Thoracic aorta (tissue), 2 donors: ENCODE measurements around the gene OR2A5. TPM values are rescaled to one million over a fixed set of nuclear protein-coding genes. Genes with fewer than 3 reads are reported as not detected.

Source experiments
- ATAC-seq: fragments of 150-250 bp; one replicate; pipeline ENCODE4 v1.8.0; 2017; ENCODE audit warnings: low read depth; ENCODE audit not compliant: insufficient number of reproducible peaks, low FRiP score
- DNase-seq: peaks from one replicate; pipeline ENCODE4 v3.0.0-alpha.2; 2020; ENCODE audit warnings: low spot score
- H3K27ac ChIP-seq, 2 donors: fragments of 200-600 bp; sonication (generic); 1 replicate in 1 of 2; 2 replicates in 1 of 2; pipeline ENCODE4 v1.5.1; 2016; ENCODE audit warnings: mild to moderate bottlenecking in 2 of 2, moderate library complexity in 2 of 2
- H3K27me3 ChIP-seq: fragments of 200-600 bp; sonication (generic); replicated peaks from 2 replicates; pipeline ENCODE4 v1.6.0; 2016; ENCODE audit warnings: mild to moderate bottlenecking; ENCODE audit not compliant: insufficient read depth
- H3K36me3 ChIP-seq: fragments of 200-600 bp; sonication (generic); one replicate; pipeline ENCODE4 v1.5.1; 2016
- H3K4me1 ChIP-seq, 2 donors: fragments of 200-600 bp; sonication (generic); 1 replicate in 1 of 2; 2 replicates in 1 of 2; pipeline versions ENCODE4 v1.5.1 to v1.6.0; 2016; ENCODE audit warnings: low read depth in 2 of 2, mild to moderate bottlenecking in 1 of 2; ENCODE audit not compliant: control insufficient read depth in 1 of 2
- H3K4me3 ChIP-seq: fragments of 200-600 bp; sonication (generic); 2 replicates; pipeline ENCODE4 v1.5.1; 2016; ENCODE audit warnings: mild to moderate bottlenecking
- H3K9me3 ChIP-seq: fragments of 200-600 bp; sonication (generic); 2 replicates; pipeline ENCODE4 v1.5.1; 2016
- CTCF ChIP-seq: fragments of 200-600 bp; sonication (generic); IDR thresholded peaks from one replicate; pipeline ENCODE4 v1.5.1; 2019; ENCODE audit warnings: antibody characterized with exemption
- total RNA-seq, 2 donors: library from RNA; depleted of rRNA; stranded (reverse); fragments of >200 nt; gene quantifications; one replicate each; pipeline versions ENCODE4 v1.1.0 to v1.2.3, GENCODE V29; 2016

The OR2A5 gene
- total RNA-seq, 2 donors from 2014 or later = not detected

DNA sequence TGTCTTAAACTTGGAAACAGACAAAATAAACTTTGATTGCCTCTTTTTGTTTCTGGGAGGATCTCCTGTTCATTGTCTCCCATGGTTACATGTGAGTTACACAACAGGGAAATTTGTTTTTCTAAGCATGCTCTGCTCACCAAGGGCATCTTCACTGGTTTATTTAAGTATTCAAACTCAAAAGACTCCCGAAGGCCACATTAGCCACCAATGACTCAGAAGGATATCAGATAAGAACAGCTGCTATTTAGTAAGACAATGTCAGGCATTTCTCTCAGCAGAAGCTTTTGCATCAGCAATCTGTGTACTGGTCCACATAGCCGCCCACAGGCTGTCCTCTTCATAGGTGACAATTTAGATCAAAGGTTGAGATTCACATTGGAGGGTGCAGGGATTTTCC is 29.3 kb upstream of the OR2A5 start:
- H3K27me3 ChIP-seq = no peaks in the 10 kb centered on the region
- H3K36me3 ChIP-seq = no peaks in the 10 kb centered on the region
- H3K4me3 ChIP-seq = no peak overlapping the region
- no peaks in the 10 kb centered on the region for H3K4me1 ChIP-seq
- H3K27ac ChIP-seq = no peak overlapping the region
- no peak for TF ChIP-seq CTCF
- H3K9me3 ChIP-seq = no peaks in the 10 kb centered on the region
- no peak for DNase-seq
- no peak for ATAC-seq

GRCh38 chr7:144020340-144020739 is 28.4 kb upstream of the OR2A5 start:
- H3K27ac ChIP-seq = no peak overlapping the region
- ATAC-seq = no peak

DNA sequence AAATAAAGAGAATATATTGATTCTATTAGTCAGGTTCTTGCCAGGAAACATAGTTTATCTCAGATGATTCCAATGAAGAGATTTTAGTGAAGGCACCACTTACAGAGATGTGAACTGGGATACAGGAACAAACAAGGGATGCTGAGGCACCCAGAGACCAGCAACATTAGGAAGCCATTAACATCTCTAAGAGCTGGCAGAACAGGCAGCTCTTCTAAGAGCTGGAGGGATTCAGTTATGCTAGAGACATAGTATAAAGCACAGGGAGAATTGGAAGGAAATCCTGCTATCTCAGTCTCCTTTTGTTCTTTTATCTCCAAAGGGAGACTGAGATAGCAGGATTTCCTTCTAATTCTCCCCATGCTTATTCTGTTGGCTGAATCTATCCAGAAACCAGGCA is 26.6 kb upstream of the OR2A5 start:
- no peak for DNase-seq
- TF ChIP-seq CTCF = no peak
- Histone ChIP-seq H3K36me3 (no peaks in the 10 kb centered on the region), H3K9me3 (no peaks in the 10 kb centered on the region), H3K27me3 (no peaks in the 10 kb centered on the region), H3K4me1 (no peaks in the 10 kb centered on the region), H3K4me3 (no peak overlapping the region), H3K27ac (no peak overlapping the region)
- no peak for ATAC-seq

More at GRCh38 chr7:144020340-144020739, 28.4 kb upstream of the OR2A5 start:
- no peak overlapping the region for H3K4me3 ChIP-seq
- no peaks in the 10 kb centered on the region for H3K9me3 ChIP-seq
- DNase-seq = no peak
- H3K4me1 ChIP-seq = no peaks in the 10 kb centered on the region
- no peak for TF ChIP-seq CTCF
- no peaks in the 10 kb centered on the region for H3K36me3 ChIP-seq
- H3K27me3 ChIP-seq = no peaks in the 10 kb centered on the region

DNA sequence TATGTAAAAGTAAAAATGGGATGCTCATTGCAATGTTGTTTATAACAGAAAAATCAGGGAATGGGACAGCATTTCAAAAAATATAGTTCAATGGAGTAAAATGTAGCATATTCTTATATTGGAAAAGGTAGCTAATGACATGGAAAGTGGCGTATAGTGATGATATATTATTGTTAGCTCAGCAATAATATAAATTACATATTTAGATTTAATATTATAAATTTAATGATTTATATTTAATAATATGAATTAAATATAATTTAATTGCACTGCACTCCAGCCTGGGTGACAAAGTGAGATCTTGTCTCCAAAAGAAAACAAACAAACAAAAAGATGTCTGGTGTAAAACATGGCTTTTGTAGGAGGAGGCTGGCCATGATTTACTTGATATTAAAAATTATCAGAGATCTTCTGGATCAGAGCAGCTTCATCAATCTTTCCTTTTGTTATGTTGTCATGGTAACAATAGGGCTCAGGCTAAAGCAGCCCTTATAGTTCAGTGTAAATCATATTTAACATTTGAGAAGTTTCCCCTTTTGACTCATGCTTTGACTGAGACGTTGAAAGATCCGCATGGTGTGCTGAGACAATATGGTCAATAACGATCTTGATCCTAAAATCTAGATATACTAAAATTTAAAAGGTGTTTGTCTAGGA is 25.4 kb upstream of the OR2A5 start:
- H3K4me3 ChIP-seq = no peak overlapping the region
- H3K4me1 ChIP-seq = no peaks in the 10 kb centered on the region
- no peak overlapping the region for H3K27ac ChIP-seq
- H3K27me3 ChIP-seq = no peaks in the 10 kb centered on the region
- DNase-seq (no peak), ATAC-seq (no peak)
- no peak for TF ChIP-seq CTCF
- H3K36me3 ChIP-seq = no peaks in the 10 kb centered on the region
- no peaks in the 10 kb centered on the region for H3K9me3 ChIP-seq

DNA sequence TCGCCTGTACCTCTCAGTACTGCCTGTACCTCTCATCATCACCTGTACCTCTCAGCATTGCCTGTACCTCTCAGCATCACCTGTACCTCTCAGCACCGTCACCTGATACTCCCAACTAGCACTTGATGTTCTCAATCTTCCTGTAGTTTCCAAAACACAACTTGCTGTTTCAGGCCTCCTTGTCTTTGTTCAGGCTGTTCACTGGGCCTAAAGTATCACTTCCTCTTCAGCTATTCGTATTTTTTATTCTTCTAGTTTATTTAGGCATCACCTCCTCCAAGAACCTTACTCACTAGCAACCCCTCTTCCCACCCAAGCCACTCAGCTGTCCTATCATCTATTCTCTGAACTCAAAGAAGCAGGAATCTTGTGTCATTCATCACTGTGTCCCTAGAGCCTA is 24.5 kb upstream of the OR2A5 start:
- DNase-seq = no peak

More for the DNA sequence above, 24.5 kb upstream of the OR2A5 start:
- no peak for TF ChIP-seq CTCF
- H3K9me3 ChIP-seq = no peaks in the 10 kb centered on the region
- H3K4me3 ChIP-seq = no peak overlapping the region
- no peaks in the 10 kb centered on the region for H3K27me3 ChIP-seq
- H3K4me1 ChIP-seq = no peaks in the 10 kb centered on the region
- ATAC-seq = no peak
- no peak overlapping the region for H3K27ac ChIP-seq
- no peaks in the 10 kb centered on the region for H3K36me3 ChIP-seq
